Ovary (tissue), 3 donors: ENCODE data around the gene PBX1.

ENCODE experiments used
- EP300 ChIP-seq: sonication (generic); formaldehyde crosslinking; IDR thresholded peaks from one replicate; pipeline ENCODE4 v1.6.1; 2017; ENCODE audit warnings: antibody characterized with exemption
- POLR2A ChIP-seq: fragments of 450-650 bp; IDR thresholded peaks from one replicate; pipeline ENCODE4 v1.6.1; 2017; ENCODE audit warnings: antibody characterized with exemption, mild to moderate bottlenecking, moderate library complexity
- TF ChIP-seq, protein P1 (sequence below), 3 donors: fragments of 450-650 bp in 2 of 3; fragments of 200-600 bp in 1 of 3; IDR thresholded peaks; one replicate each; pipeline versions ENCODE4 v1.5.1 to v1.8.0; 2016 to 2022; ENCODE audit warnings: antibody characterized with exemption in 3 of 3, mild to moderate bottlenecking in 1 of 3
- donor health status: DM: no; HTN: no; CAD: no.

DNA sequence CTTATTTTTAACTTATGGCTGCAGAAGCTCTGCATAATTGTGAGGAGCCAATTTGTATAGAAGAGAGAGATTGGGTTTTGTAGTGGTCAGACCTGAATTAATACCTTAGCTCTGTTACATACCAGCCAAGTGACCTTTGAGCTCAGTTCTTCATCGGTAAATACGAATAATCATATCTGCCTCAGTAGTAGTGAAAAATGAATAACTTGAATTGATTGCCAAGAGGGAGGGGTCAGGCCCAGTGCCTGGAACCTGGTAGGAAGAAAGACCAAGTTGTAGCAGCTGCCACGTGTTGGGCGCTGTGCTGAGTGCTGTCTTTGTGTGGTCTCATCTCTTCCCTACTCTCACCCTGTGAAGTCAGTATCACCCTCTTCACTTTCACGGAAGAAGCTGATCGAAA lies 247.5 kb downstream of the PBX1 start:
- TF ChIP-seq, protein P1, sequence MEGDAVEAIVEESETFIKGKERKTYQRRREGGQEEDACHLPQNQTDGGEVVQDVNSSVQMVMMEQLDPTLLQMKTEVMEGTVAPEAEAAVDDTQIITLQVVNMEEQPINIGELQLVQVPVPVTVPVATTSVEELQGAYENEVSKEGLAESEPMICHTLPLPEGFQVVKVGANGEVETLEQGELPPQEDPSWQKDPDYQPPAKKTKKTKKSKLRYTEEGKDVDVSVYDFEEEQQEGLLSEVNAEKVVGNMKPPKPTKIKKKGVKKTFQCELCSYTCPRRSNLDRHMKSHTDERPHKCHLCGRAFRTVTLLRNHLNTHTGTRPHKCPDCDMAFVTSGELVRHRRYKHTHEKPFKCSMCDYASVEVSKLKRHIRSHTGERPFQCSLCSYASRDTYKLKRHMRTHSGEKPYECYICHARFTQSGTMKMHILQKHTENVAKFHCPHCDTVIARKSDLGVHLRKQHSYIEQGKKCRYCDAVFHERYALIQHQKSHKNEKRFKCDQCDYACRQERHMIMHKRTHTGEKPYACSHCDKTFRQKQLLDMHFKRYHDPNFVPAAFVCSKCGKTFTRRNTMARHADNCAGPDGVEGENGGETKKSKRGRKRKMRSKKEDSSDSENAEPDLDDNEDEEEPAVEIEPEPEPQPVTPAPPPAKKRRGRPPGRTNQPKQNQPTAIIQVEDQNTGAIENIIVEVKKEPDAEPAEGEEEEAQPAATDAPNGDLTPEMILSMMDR (IDR thresholded peaks at IDR 0.05) = no peak
- TF ChIP-seq EP300 (no peak), POLR2A (no peak)
